ENCODE results near the gene RPL35. TPM values are rescaled to one million over a fixed set of nuclear protein-coding genes. Genes with fewer than 3 reads are reported as not detected.

RPL35 gene
- total RNA-seq, 1 donor from 2014 or later, result 1,925 TPM

DNA sequence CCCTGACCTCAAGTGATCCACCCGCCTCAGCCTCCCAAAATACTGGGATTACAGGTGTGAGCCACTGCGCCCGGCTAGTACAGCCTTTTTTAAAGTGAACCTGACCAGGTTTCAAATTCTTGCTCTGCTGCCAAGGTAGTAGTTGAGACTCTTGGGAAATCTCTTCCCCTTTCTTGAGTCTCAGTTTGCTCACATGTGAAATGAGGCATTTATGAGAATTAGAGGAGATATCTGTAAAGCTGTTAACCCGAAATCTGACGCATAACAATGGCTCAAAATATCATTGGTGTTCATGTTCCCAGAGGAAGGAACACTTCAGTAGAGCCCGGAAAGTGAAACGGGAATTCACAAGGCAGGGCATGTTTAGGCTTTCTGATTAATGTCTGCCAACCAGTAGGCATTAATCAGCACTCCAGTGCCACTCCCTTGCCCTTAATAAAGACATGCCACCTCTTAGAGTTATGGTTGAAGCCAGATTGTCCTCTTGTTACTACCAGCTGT lies 1.7 kb upstream of the RPL35 start:
- intact Hi-C loops (cut with DNase I), result no loop called here
- peaks cover 48% of the 10 kb centered on the region for H3K4me1 ChIP-seq
- peaks cover 0 to 22% of the 10 kb centered on the region in 2 donors for H3K36me3 ChIP-seq
- DNase-seq (ENCODE audit: extremely low spot score in 2 of 2), result no peak
- peak overlapping the region; percentile 84 for H3K27ac ChIP-seq
- no peak for TF ChIP-seq POLR2A (IDR thresholded peaks at IDR 0.05)
- TF ChIP-seq POLR2AphosphoS5 (IDR thresholded peaks at IDR 0.05; ENCODE audit: insufficient read depth in 1 of 2, low read depth in 1 of 2), result peak in 1 of 2 donors; percentile 91
- TF ChIP-seq, protein P1, sequence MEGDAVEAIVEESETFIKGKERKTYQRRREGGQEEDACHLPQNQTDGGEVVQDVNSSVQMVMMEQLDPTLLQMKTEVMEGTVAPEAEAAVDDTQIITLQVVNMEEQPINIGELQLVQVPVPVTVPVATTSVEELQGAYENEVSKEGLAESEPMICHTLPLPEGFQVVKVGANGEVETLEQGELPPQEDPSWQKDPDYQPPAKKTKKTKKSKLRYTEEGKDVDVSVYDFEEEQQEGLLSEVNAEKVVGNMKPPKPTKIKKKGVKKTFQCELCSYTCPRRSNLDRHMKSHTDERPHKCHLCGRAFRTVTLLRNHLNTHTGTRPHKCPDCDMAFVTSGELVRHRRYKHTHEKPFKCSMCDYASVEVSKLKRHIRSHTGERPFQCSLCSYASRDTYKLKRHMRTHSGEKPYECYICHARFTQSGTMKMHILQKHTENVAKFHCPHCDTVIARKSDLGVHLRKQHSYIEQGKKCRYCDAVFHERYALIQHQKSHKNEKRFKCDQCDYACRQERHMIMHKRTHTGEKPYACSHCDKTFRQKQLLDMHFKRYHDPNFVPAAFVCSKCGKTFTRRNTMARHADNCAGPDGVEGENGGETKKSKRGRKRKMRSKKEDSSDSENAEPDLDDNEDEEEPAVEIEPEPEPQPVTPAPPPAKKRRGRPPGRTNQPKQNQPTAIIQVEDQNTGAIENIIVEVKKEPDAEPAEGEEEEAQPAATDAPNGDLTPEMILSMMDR (IDR thresholded peaks at IDR 0.05), result no peak
- H3K9me3 ChIP-seq, result no peaks in the 10 kb centered on the region
- H3K4me3 ChIP-seq, result no peak overlapping the region
- no peaks in the 10 kb centered on the region for H3K27me3 ChIP-seq

DNA sequence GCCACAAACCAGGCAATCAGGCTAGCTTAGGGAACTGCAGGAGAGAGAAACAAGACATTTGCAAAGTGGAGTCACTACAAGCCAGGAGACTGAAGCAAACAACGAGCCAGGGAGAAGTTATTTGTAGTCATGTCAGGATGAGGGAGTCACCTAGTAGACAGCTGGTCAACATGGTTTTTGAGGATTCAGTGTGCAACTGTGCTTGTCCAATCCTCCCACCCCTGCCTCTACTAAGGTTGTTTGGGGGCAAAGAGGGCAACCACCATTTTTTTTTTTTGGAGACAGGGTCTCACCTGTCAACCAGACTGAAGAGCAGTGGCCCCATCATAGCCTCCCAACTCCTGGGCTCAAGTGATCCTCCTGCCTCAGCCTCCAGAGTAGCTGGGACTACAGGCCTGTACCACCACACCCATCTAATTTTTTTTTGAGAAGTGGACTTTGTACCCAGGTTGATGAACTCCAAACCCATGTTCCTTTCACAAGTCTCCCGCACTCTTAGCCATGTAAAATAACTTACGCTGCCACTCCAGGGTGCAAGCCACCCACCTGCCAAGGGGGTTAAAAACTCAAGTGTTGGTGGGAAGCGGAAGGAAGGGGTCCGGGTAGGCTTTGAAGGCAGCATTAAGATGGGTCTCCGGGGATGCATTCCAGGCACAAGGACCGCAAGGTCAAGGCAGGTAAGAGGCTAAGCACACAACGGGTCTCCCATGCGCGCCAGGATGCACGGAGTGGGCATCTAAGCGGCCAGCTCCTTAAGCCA lies 995 bp downstream of the RPL35 start:
- Histone ChIP-seq H3K9me3 (no peaks in the 10 kb centered on the region), H3K27me3 (no peaks in the 10 kb centered on the region), H3K4me3 (peak overlapping the region; percentile 88 to 97), H3K36me3 (peaks cover 0 to 40% of the 10 kb centered on the region in 2 donors), H3K4me1 (peaks cover 38% of the 10 kb centered on the region), H3K27ac (peak overlapping the region; percentile 84)
- peak in 1 of 2 donors; percentile 86 for DNase-seq (ENCODE audit: extremely low spot score in 2 of 2)
- intact Hi-C loops (cut with DNase I), result no loop called here
- TF ChIP-seq POLR2A (IDR thresholded peaks at IDR 0.05) (no peak), POLR2AphosphoS5 (IDR thresholded peaks at IDR 0.05; ENCODE audit: insufficient read depth in 1 of 2, low read depth in 1 of 2) (no peak)
- TF ChIP-seq, protein P1 (IDR thresholded peaks at IDR 0.05), result no peak

DNA sequence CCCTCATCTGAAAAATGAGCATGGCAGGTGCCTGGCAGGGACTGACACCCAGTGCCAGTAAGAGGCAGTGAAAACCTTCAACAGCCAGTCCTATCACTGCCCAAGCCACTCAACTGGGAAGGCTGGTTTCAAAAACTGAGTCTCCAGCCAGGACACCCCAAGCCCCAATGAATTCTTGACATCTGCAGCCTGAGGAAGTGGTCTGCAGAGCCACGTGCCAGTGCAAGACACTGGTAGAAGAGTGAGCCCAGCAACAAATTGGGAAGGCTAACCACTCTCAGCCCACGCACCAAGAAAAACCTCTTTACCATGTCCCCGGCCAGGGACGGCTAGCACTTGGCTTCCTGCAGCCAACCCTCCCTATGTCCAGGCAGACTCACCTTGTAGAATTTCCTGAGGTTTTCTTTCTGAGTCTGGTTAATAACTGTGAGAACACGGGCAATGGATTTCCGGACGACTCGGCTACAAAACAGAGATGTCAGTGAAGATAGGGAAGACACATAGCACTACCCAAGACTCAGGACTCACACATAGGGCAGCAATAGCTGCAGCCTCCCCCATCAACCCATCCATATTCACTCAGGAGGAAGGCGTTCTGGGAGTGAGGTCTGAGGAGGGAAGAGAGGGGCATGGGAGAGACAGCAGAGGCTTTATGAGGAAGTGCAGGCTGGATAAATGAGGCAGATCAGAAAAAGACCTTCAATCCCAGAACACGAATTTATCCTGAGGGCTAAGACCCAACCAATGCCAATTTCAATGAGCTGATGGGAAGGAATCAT lies 1.8 kb downstream of the RPL35 start:
- H3K27ac ChIP-seq, result no peak overlapping the region
- peaks cover 38% of the 10 kb centered on the region for H3K4me1 ChIP-seq
- H3K36me3 ChIP-seq, result peaks cover 0 to 40% of the 10 kb centered on the region in 2 donors
- no peak for TF ChIP-seq POLR2A (IDR thresholded peaks at IDR 0.05)
- TF ChIP-seq POLR2AphosphoS5 (IDR thresholded peaks at IDR 0.05; ENCODE audit: insufficient read depth in 1 of 2, low read depth in 1 of 2), result no peak
- TF ChIP-seq, protein P1 (IDR thresholded peaks at IDR 0.05), result no peak
- DNase-seq (ENCODE audit: extremely low spot score in 2 of 2), result no peak
- peak overlapping the region; percentile 88 to 97 for H3K4me3 ChIP-seq
- intact Hi-C loops (cut with DNase I), result no loop called here
- no peaks in the 10 kb centered on the region for H3K27me3 ChIP-seq
- no peaks in the 10 kb centered on the region for H3K9me3 ChIP-seq

DNA sequence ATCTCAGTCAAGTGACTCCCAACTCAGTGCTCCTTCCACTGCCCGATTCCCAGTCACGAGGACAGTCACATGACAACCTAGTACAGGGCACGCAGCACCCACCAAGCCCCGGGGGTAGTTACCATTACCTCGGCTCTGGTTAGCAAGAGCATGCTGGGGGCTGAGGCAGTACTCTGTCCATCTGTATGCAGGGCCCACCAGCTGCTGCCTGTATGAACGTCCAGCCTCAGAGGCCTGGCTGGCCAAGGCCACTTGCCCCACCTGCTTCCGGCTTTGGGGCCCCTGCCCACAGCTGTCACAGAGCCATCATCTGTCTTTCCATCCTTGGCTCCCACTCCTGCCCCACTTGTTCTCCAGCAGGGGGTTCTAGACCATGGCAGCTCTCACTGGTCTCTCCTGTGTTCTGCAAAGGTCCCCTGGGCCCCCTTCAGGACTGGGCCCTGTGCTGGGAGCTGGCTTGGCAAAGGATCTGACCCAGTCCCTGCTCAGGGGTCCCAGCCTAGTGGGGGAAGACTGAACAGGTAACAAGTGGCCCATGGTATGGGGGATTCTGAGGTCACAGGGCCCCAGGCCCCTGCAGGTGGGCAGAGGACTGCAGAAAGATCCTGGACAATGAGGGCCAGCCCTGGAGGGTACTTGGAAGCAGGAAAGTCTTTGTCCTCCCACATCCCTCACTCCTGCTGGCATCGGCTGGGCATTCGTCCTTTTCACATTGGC lies 3.3 kb downstream of the RPL35 start:
- peaks cover 40% of the 10 kb centered on the region for H3K4me1 ChIP-seq
- no peak for TF ChIP-seq POLR2A (IDR thresholded peaks at IDR 0.05)
- TF ChIP-seq POLR2AphosphoS5 (IDR thresholded peaks at IDR 0.05; ENCODE audit: insufficient read depth in 1 of 2, low read depth in 1 of 2), result no peak
- TF ChIP-seq, protein P1 (IDR thresholded peaks at IDR 0.05), result no peak
- H3K9me3 ChIP-seq, result no peaks in the 10 kb centered on the region
- intact Hi-C loops (cut with DNase I), result no loop called here
- no peak overlapping the region for H3K27ac ChIP-seq
- H3K27me3 ChIP-seq, result no peaks in the 10 kb centered on the region
- DNase-seq (ENCODE audit: extremely low spot score in 2 of 2), result peak in 1 of 2 donors; percentile 85
- H3K36me3 ChIP-seq, result peaks cover 0 to 40% of the 10 kb centered on the region in 2 donors
- no peak overlapping the region for H3K4me3 ChIP-seq

All from vagina (tissue), 2 donors.